ENCODE measurements around the gene METTL26.

DNA sequence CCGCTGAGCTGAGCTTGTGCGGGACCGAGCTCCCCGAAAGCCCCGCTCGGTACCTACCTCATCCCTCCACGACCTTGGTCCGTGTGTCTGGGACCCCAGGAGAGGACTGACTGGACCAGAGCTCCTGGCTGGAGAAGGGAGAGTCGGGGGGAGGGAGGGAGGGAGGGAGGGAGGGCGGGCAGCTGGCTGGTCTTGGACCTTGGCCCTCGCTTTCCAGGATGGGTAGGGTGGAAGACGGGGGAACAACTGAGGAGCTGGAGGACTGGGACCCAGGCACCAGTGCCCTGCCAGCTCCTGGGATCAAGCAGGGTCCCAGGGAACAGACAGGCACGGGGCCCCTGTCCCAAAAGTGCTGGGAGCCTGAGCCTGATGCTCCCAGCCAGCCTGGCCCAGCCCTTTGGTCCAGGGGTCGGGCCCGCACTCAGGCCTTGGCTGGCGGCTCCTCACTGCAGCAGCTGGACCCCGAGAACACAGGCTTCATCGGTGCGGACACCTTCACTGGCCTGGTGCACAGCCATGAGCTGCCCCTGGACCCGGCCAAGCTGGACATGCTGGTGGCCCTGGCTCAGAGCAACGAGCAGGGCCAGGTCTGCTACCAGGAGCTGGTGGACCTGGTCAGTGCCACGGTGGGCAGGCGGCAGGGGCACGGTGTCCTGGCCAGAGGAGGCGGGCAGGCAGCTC lies 39.9 kb upstream of the METTL26 start:
- TF ChIP-seq POLR2AphosphoS5 (IDR thresholded peaks at IDR 0.05; ENCODE audit: low read depth, low read length): no peak
- no peak for TF ChIP-seq YY1 (IDR thresholded peaks at IDR 0.05; ENCODE audit: low read depth, low read length)
- TF ChIP-seq SIX5 (IDR thresholded peaks at IDR 0.05; ENCODE audit: low read depth, low read length): no peak
- no peak for TF ChIP-seq EP300 (IDR thresholded peaks at IDR 0.05; ENCODE audit: borderline replicate concordance in 1 of 2, low read depth in 2 of 2, low read length in 2 of 2)
- no peak for TF ChIP-seq POLR2A (IDR thresholded peaks at IDR 0.05; ENCODE audit: control extremely low read depth in 1 of 2, low read depth in 2 of 2, low read length in 2 of 2)
- TF ChIP-seq CHD1 (IDR thresholded peaks at IDR 0.05; ENCODE audit: low read depth, low read length): no peak

All from H1 (cell line).